H1 (cell line): ENCODE data around the gene TRAPPC5.

Experiments
- ATF3 ChIP-seq: IDR thresholded peaks from 2 replicates; pipeline ENCODE4 v1.6.1; 2011; ENCODE audit warnings: low read depth, mild to moderate bottlenecking, low read length; ENCODE audit not compliant: insufficient read depth
- BRCA1 ChIP-seq: IDR thresholded peaks from 2 replicates; pipeline ENCODE4 v1.6.1; 2012; ENCODE audit warnings: low read depth, low read length, improper control_type of control experiment
- CEBPB ChIP-seq: IDR thresholded peaks from 2 replicates; pipeline ENCODE4 v1.6.1; 2012; ENCODE audit warnings: low read depth, low read length
- CTCF ChIP-seq, 3 experiments: IDR thresholded peaks; 1 replicate in 2 of 3; 2 replicates in 1 of 3; pipeline versions ENCODE4 v1.5.1 to v1.6.1; 2011; ENCODE audit warnings: low read length in 3 of 3, mild to moderate bottlenecking in 3 of 3, inconsistent platforms in 2 of 3, low read depth in 1 of 3, moderate library complexity in 1 of 3; ENCODE audit not compliant: insufficient read depth in 1 of 3; ENCODE audit errors: control extremely low read depth in 1 of 3
- EGR1 ChIP-seq: IDR thresholded peaks from 2 replicates; pipeline ENCODE4 v1.6.1; 2011; ENCODE audit warnings: low read depth, low read length, borderline replicate concordance
- KDM1A ChIP-seq: fragments of 200-600, 300-600 bp; sonication (generic); IDR thresholded peaks from 2 replicates; pipeline ENCODE4 v1.7.1; 2016; ENCODE audit warnings: mild to moderate bottlenecking, low read length, borderline replicate concordance
- POLR2A ChIP-seq, 2 experiments: IDR thresholded peaks; 1 replicate in 1 of 2; 2 replicates in 1 of 2; pipeline ENCODE4 v1.6.1; 2011; ENCODE audit warnings: low read depth in 2 of 2, low read length in 2 of 2, mild to moderate bottlenecking in 2 of 2; ENCODE audit errors: control extremely low read depth in 1 of 2
- POLR2AphosphoS5 ChIP-seq: IDR thresholded peaks from 2 replicates; pipeline ENCODE4 v1.6.1; 2011; ENCODE audit warnings: low read depth, low read length
- RFX5 ChIP-seq: IDR thresholded peaks from 2 replicates; pipeline ENCODE4 v1.6.1; 2011; ENCODE audit warnings: low read depth, low read length, improper control_type of control experiment, borderline replicate concordance
- SRF ChIP-seq: IDR thresholded peaks from 2 replicates; pipeline ENCODE4 v1.6.1; 2011; ENCODE audit warnings: mild to moderate bottlenecking, low read depth, low read length, moderate library complexity
- ZNF274 ChIP-seq: IDR thresholded peaks from 2 replicates; pipeline ENCODE4 v1.7.0; 2012; ENCODE audit warnings: low read length, borderline replicate concordance; ENCODE audit errors: extremely low read depth

GRCh38 chr19:7662657-7663056 lies 18.0 kb upstream of the TRAPPC5 start:
- no peak for TF ChIP-seq ZNF274
- TF ChIP-seq CTCF (IDR thresholded peaks at IDR 0.05; ENCODE audit: control extremely low read depth in 1 of 3, insufficient read depth in 1 of 3, low read depth in 1 of 3, low read length in 3 of 3): no peak
- TF ChIP-seq CEBPB: no peak
- TF ChIP-seq BRCA1: no peak
- TF ChIP-seq SRF: no peak
- TF ChIP-seq ATF3: no peak
- TF ChIP-seq KDM1A: no peak
- TF ChIP-seq POLR2A (IDR thresholded peaks at IDR 0.05; ENCODE audit: control extremely low read depth in 1 of 2, low read depth in 2 of 2, low read length in 2 of 2): no peak
- TF ChIP-seq POLR2AphosphoS5: no peak
- TF ChIP-seq RFX5: no peak
- no peak for TF ChIP-seq EGR1
